Endothelial cell of umbilical vein (primary cell): ENCODE measurements around the gene NCOR1. TPM values are rescaled to one million over a fixed set of nuclear protein-coding genes. Genes with fewer than 3 reads are reported as not detected.

ENCODE experiments used
- BruUV-seq: library from RNA; stranded (reverse); fragments of 400-500 nt; replicated peaks from 2 replicates; lab custom pipeline; 2021; lab: Mats Ljungman, UMichigan
- CTCF ChIA-PET: fragments of 300-600, 350-600 bp; sonication (Branson Sonifier 250); formaldehyde crosslinking; loops from one replicate; lab custom pipeline; 2021; ENCODE audit warnings: antibody characterized with exemption, inconsistent platforms; lab: Charles Lee
- POLR2A ChIA-PET: fragments of 300-600, 350-600 bp; sonication (Branson Sonifier 250); formaldehyde crosslinking; loops from one replicate; lab custom pipeline; 2021; ENCODE audit warnings: antibody characterized with exemption, inconsistent platforms; lab: Charles Lee
- DNase-seq: peaks from one replicate; pipeline ENCODE4 v3.0.0-alpha.2; 2011; ENCODE audit warnings: low read depth, low spot score
- FAIRE-seq: peaks from 2 replicates; lab custom pipeline; 2011; peaks lifted over from hg19 to GRCh38; lab: Jason Lieb, UNC
- H2AFZ ChIP-seq: 2 replicates; pipeline ENCODE4 v1.6.0; 2012; ENCODE audit warnings: low read depth, low read length, control low read depth, inconsistent platforms
- H3K27ac ChIP-seq: 2 replicates; pipeline ENCODE4 v1.5.1; 2011; ENCODE audit warnings: low read depth, mild to moderate bottlenecking, control low read depth, low read length, moderate library complexity; ENCODE audit not compliant: insufficient read depth
- H3K27me3 ChIP-seq, 2 experiments: 2 replicates each; pipeline versions ENCODE4 v1.6.0 to v1.6.1; 2011; ENCODE audit warnings: low read length in 2 of 2, mixed read lengths in 1 of 2; ENCODE audit not compliant: control insufficient read depth in 2 of 2, insufficient read depth in 2 of 2
- H3K36me3 ChIP-seq, 2 experiments: 2 replicates in 1 of 2; 3 replicates in 1 of 2; pipeline ENCODE4 v1.5.1; 2011; ENCODE audit warnings: low read length in 2 of 2, mild to moderate bottlenecking in 1 of 2, moderate library complexity in 1 of 2; ENCODE audit not compliant: control insufficient read depth in 2 of 2, insufficient read depth in 2 of 2; ENCODE audit errors: extremely low read depth in 1 of 2
- H3K4me1 ChIP-seq: 3 replicates; pipeline ENCODE4 v1.5.1; 2011; ENCODE audit warnings: mild to moderate bottlenecking, low read length; ENCODE audit not compliant: control insufficient read depth, insufficient read depth; ENCODE audit errors: extremely low read depth
- H3K4me2 ChIP-seq: 2 replicates; pipeline ENCODE4 v1.6.1; 2011; ENCODE audit warnings: low read length, control low read depth, mixed read lengths; ENCODE audit not compliant: insufficient read depth
- H3K4me3 ChIP-seq, 3 experiments: fragments of 200-600 bp in 1 of 3; sonication (generic), shearing (Covaris generic) in 1 of 3; replicated peaks in 1 of 3; 2 replicates each; pipeline ENCODE4 v1.5.1; 2011 to 2016; ENCODE audit warnings: control low read depth in 3 of 3, low read length in 3 of 3, mild to moderate bottlenecking in 2 of 3, inconsistent platforms in 1 of 3, low read depth in 1 of 3, moderate library complexity in 1 of 3; ENCODE audit not compliant: insufficient read depth in 1 of 3
- H3K79me2 ChIP-seq: 2 replicates; pipeline ENCODE4 v1.6.0; 2012; ENCODE audit warnings: low read length, inconsistent platforms; ENCODE audit not compliant: control insufficient read depth, insufficient read depth
- H3K9ac ChIP-seq: replicated peaks from 2 replicates; pipeline ENCODE3; 2011; ENCODE audit warnings: low read length, control low read depth; ENCODE audit not compliant: insufficient read depth; ENCODE audit errors: extremely low read depth
- H3K9me1 ChIP-seq: replicated peaks from 3 replicates; pipeline ENCODE4 v1.6.0; 2011; ENCODE audit warnings: mild to moderate bottlenecking, low read length; ENCODE audit not compliant: control insufficient read depth, insufficient read depth; ENCODE audit errors: extremely low read depth
- H3K9me3 ChIP-seq: replicated peaks from 2 replicates; pipeline ENCODE4 v1.5.1; 2012; ENCODE audit warnings: low read length, inconsistent platforms; ENCODE audit not compliant: control insufficient read depth, insufficient read depth
- H4K20me1 ChIP-seq: replicated peaks from 2 replicates; pipeline ENCODE3; 2011; ENCODE audit warnings: mild to moderate bottlenecking, low read length; ENCODE audit not compliant: control insufficient read depth, insufficient read depth; ENCODE audit errors: extremely low read depth
- CTCF ChIP-seq, 2 donors: IDR thresholded peaks; 1 replicate in 1 of 2; 2 replicates in 1 of 2; pipeline ENCODE4 v1.5.1; 2011; ENCODE audit warnings: low read length in 2 of 2, mild to moderate bottlenecking in 2 of 2, moderate library complexity in 2 of 2, control low read depth in 1 of 2, inconsistent platforms in 1 of 2, low read depth in 1 of 2; ENCODE audit not compliant: insufficient read depth in 1 of 2; ENCODE audit errors: extremely low read depth in 1 of 2
- EZH2 ChIP-seq: IDR thresholded peaks from 2 replicates; pipeline ENCODE4 v1.6.1; 2012; ENCODE audit warnings: borderline replicate concordance, low read depth, mild to moderate bottlenecking, moderate library complexity, low read length, inconsistent platforms; ENCODE audit not compliant: severe bottlenecking
- FOS ChIP-seq: IDR thresholded peaks from 2 replicates; pipeline ENCODE4 v1.6.1; 2011; ENCODE audit warnings: mild to moderate bottlenecking, low read length, moderate library complexity, borderline replicate concordance; ENCODE audit not compliant: insufficient read depth
- GATA2 ChIP-seq: IDR thresholded peaks from 2 replicates; pipeline ENCODE4 v1.7.0; 2011; ENCODE audit warnings: low read depth, mild to moderate bottlenecking, moderate library complexity, mixed read lengths, low read length; ENCODE audit not compliant: insufficient read length, insufficient read depth
- JUN ChIP-seq: IDR thresholded peaks from 2 replicates; pipeline ENCODE4 v1.6.1; 2011; ENCODE audit warnings: borderline replicate concordance, low read depth; ENCODE audit not compliant: insufficient read length, insufficient read depth
- MAX ChIP-seq: IDR thresholded peaks from 2 replicates; pipeline ENCODE4 v1.6.1; 2011; ENCODE audit not compliant: insufficient read depth, insufficient read length
- MYC ChIP-seq: IDR thresholded peaks from one replicate; pipeline ENCODE4 v1.6.1; 2011; ENCODE audit warnings: mild to moderate bottlenecking, low read depth, low read length
- POLR2A ChIP-seq: IDR thresholded peaks from 2 replicates; pipeline ENCODE4 v1.6.1; 2012; ENCODE audit warnings: low read depth, mild to moderate bottlenecking, control low read depth, low read length
- POLR2AphosphoS5 ChIP-seq: IDR thresholded peaks from 2 replicates; pipeline ENCODE4 v1.6.1; 2012; ENCODE audit warnings: low read depth, mild to moderate bottlenecking, control low read depth, low read length, moderate library complexity; ENCODE audit not compliant: insufficient read depth
- dilution Hi-C: fragments of 300-500 bp; cut with MboI; formaldehyde crosslinking; loops from one replicate; pipeline ENCODE4 v1.15.0; 2019; ENCODE audit warnings: low sequenced_read_pairs; ENCODE audit not compliant: extremely low pct_ligation_motif_present
- intact Hi-C: fragments of 100-400 bp; cut with micrococcal nuclease; formaldehyde crosslinking; loops from one replicate; pipeline ENCODE4 v1.10.0; 2022
- polyA plus RNA-seq, 4 experiments: library from polyadenylated mRNA; depleted of rRNA in 3 of 4; stranded (reverse) in 3 of 4; unstranded in 1 of 4; fragments of >200 nt; gene quantifications; 2 replicates each; pipeline versions ENCODE4 v1.2.1 to v1.2.3, GENCODE V29; 2011 to 2012; ENCODE audit warnings: missing spikeins in 1 of 4
- total RNA-seq: library from RNA; stranded (reverse); gene quantifications from 2 replicates; pipeline ENCODE4 v1.2.3, GENCODE V29; 2021

NCOR1 gene
- total and polyA plus RNA-seq, 2 donors (not counting 3 experiments of a cell fraction or from before 2014, with no cell fraction given): 90.0 to 134 TPM

GRCh38 chr17:16068323-16068722 is 147.0 kb downstream of the NCOR1 start:
- FAIRE-seq (no peak), DNase-seq (no peak)
- peaks cover 21 to 25% of the 10 kb centered on the region in 2 experiments for H3K36me3 ChIP-seq

More at GRCh38 chr17:16068323-16068722, 147.0 kb downstream of the NCOR1 start:
- CTCF ChIA-PET: no interaction called here
- Histone ChIP-seq H2AFZ (no peak overlapping the region), H3K9me1 (no peaks in the 10 kb centered on the region), H3K27me3 (no peaks in the 10 kb centered on the region), H3K4me1 (no peaks in the 10 kb centered on the region), H3K9ac (no peak overlapping the region), H3K4me2 (no peak overlapping the region), H4K20me1 (no peaks in the 10 kb centered on the region), H3K4me3 (no peak overlapping the region), H3K27ac (no peak overlapping the region), H3K79me2 (no peaks in the 10 kb centered on the region), H3K9me3 (no peaks in the 10 kb centered on the region)
- POLR2A ChIA-PET: no interaction called here
- dilution Hi-C loops: no loop called here
- intact Hi-C loops: no loop called here
- TF ChIP-seq MYC (no peak), GATA2 (no peak), CTCF (IDR thresholded peaks at IDR 0.05; ENCODE audit: extremely low read depth in 1 of 2, insufficient read depth in 1 of 2, low read depth in 1 of 2, low read length in 2 of 2) (no peak), POLR2A (no peak), EZH2 (no peak), MAX (no peak), FOS (no peak), JUN (no peak), POLR2AphosphoS5 (no peak)
- no TSS peak for BruUV-seq
